Measurements from ENCODE around the gene SSNA1.

The SSNA1 gene

GRCh38 chr9:137222190-137223077 is 34.0 kb downstream of the SSNA1 start, which contains the start of gene RNF208:
Gene RNF208, minus strand, starts transcription at chr9:137222240. Its CDS starts 1,028 bp downstream, at chr9:137221212.
- DNase-seq, result peak; percentile 19

- peak; percentile 87 for DNase-seq
Measured at GRCh38 chr9:137223078-137223970, 34.8 kb downstream of the SSNA1 start.

GRCh38 chr9:137224830-137225694 is 36.6 kb downstream of the SSNA1 start, which contains the start of gene CYSRT1:
Gene CYSRT1, plus strand, starts transcription at chr9:137225174. Its CDS starts 448 bp downstream, at chr9:137225622.
- no peak for DNase-seq

DNA sequence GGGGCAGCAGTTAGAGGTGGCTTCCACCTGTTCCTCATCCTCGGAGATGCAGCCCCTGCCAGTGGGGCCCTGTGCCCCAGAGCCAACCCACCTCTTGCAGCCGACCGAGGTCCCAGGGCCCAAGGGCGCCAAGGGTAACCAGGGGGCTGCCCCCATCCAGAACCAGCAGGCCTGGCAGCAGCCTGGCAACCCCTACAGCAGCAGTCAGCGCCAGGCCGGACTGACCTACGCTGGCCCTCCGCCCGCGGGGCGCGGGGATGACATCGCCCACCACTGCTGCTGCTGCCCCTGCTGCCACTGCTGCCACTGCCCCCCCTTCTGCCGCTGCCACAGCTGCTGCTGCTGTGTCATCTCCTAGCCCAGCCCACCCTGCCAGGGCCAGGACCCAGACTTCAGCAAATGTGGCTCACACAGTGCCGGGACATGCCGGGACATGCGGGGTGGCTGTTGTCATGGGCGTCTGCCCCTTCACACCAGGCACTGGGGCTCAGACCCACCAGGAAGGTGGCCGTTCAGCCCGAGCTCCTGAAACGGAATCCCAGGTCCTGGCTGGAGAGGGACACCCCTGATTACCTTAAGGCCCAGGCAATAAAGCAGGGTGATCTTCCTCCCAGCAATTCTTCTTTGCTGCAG is 37.3 kb downstream of the SSNA1 start:
- DNase-seq, result no peak

GRCh38 chr9:137226338-137227053 is 38.0 kb downstream of the SSNA1 start:
- DNase-seq, result no peak

DNA sequence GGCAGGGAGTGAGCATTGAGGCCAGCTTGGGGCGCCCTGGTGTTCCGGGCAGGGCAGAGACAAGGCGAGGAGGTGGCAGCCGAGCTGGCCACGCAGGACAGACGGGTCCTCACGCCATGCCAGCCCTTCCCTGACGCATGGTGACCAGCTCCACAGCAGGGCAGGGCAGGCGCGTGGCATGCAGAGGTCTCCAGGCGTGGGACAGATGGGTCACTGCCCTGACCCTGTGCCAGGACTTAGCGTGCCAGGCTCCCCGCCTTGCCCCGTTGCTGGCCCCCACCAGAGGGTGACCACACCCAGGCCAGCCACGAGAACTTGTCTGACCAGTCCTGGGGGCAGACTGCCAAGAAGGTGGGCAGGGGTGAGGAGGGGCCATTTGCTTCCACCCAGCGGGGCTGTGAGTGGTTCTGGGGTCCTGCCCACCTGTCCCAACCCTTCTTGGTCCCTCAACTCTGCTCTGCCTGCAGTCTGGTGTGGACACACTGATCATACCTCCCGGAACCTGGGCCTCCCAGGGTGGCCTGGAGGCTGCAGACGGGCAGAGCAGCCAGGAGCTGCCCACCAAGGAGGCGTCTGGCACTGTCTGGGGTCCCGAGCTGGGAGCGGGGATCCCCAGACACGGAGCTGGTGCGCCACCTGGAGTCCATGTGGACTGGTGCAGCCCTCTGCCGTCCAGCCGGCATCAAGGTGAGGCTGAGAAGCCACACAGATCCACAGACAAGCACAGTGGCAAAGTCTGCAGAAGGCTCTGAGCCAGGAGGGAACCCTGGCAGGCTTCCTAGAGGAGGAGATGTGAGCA is 38.8 kb downstream of the SSNA1 start, which contains the start of gene RNF224:
Gene RNF224 (plus strand): TSS at position 449 of the 799 bp plus-strand sequence. CDS start 834 bp downstream, outside the sequence.
- peak; percentile 59 for DNase-seq

DNA sequence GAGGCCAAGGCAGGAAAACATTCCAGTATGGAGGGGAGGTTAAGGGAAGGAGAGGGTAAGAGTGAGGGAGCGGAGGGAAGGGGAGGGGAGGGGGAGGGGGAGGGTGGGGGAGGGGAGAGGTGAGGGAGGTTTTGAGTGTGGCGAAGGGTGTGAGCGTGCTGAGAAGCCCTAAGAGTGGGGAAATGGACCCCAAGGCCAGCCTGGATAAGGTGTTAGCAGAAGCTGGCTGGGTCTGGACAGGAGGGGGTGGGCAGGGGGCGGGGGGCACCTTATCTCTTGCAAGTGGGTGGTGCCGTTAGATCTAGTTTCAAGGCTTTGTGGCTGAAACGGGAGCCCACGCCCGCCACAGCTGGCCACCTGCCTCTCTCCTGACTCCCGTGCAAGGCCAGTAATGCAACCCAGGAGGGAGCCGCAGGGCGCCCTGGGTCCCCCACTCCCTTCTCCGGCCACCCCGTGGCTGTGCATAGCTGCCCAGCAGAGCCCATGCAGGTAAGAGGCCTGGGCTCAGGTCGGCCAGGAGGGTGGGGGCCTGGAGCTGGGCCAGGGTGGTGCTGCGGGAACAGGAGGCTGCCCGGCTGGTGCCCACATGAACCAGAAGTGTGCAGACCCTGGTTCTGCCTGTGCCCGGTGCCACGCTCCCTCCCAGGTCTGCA is 39.5 kb downstream of the SSNA1 start:
- DNase-seq, result no peak

GRCh38 chr9:137228506-137228967 is 40.1 kb downstream of the SSNA1 start:
- DNase-seq, result no peak

DNA sequence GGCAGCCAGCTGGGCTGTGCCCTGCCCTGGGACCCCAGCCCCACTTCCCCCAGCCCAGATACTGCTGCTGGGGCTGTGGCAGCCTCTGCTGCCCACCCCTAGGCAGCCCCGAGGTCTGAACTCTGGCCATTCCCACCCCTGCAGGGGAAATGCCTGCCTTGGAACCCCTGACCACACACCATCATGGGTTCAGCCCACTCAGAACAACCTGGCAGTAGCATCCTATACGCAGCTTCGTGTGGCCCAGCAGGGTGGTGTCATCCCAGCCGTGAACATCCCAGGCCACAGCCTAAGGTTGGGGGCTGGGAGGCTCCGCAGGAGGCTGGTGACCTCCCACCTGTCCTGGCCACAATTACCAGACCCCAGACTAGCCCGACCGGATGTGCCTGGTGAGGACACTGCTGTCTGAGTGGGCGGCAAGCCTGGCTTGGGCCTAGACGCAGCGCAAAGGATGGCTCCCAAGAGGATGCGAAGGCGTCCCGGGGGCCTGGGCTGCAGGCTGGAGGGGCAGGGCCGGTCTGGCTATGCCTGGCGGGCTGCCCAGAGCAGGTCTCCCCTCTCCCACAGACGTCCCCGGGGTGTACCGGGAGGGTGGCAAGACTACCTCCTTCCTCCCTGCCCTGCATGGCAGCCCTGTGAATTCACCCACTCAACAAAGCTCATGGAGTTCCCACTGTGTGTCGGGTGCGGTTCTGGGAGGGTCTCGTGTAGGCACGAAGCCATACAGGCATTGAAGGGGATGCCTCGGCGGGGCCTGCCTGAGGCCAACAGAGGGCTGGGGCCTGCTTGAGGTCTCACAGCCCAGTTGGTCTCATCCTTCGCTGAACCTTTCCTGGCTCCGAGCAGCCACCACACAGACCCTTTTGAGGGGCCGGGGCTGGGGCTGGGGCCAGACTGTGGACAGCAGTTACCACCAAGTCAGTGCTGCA is 40.8 kb downstream of the SSNA1 start:
- DNase-seq, result no peak

GRCh38 chr9:137229903-137230704 is 41.6 kb downstream of the SSNA1 start:
- DNase-seq, result no peak

DNA sequence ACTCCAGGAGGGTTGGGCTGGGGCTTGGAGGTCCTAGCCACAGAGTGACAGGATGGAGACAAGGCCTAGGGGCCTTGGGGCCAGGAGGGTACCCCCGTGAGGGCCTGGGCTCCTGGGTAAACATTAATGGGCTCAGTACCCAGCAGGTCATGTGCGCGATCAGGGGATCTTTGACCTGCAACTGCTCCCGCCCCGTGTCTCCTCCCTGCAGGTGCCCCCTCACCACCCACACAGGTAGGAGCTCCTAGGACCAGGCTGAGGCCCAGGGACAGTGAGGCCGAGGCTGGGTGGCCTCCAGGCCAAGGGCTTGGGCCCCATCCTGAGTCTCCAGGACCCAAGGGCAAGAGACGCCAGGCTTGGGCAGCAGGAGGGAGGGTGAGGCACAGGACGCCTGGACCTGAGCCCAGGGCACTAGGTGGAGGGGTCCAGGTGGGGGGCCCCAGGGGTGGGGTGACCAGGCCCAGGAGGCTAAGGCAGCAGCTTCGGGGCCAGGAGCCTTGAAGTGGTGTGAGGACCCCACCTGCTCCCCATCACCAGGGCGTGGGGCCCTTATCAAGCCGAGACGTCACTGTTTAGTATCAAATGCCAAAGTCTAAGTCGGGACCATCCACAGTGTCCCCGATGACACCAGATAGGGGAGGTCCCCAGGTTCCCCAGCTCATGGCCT is 42.4 kb downstream of the SSNA1 start, which contains the start of gene SLC34A3:
Gene SLC34A3 (plus strand): TSS at position 197 of the 667 bp plus-strand sequence. CDS start 802 bp downstream, outside the sequence.
- DNase-seq, result no peak

- no peak for DNase-seq
Measured at GRCh38 chr9:137231372-137232039, 43.0 kb downstream of the SSNA1 start.

GRCh38 chr9:137232101-137232500 is 43.6 kb downstream of the SSNA1 start:
- no peak for DNase-seq

- no peak for DNase-seq
Measured at GRCh38 chr9:137232510-137232909, 44.0 kb downstream of the SSNA1 start.

- peak; percentile 31 for DNase-seq
Measured at GRCh38 chr9:137233143-137233980, 44.9 kb downstream of the SSNA1 start.

Data from NCI-H510A treated with DMSO at 0.1 percent for 48 hours (cell line).